BLaER1 (cell line): Measurements from ENCODE around the gene IFNA2.
"Not testable (repeated sequence)": the region's sequence is repeated elsewhere in the genome, so short reads cannot be mapped to it uniquely, and the experiment has no call there.

ENCODE experiments used
- H3K27ac ChIP-seq: shearing (Covaris generic); formaldehyde crosslinking; 2 replicates; pipeline ENCODE4 v1.8.1; 2022
- H3K27me3 ChIP-seq: shearing (Covaris generic); formaldehyde crosslinking; 2 replicates; pipeline ENCODE4 v1.8.1; 2022
- H3K36me3 ChIP-seq: shearing (Covaris generic); formaldehyde crosslinking; 2 replicates; pipeline ENCODE4 v1.8.1; 2022
- H3K4me1 ChIP-seq: shearing (Covaris generic); formaldehyde crosslinking; 2 replicates; pipeline ENCODE4 v1.8.1; 2022
- H3K4me2 ChIP-seq: shearing (Covaris generic); formaldehyde crosslinking; 2 replicates; pipeline ENCODE4 v1.8.1; 2022
- H3K4me3 ChIP-seq: shearing (Covaris generic); formaldehyde crosslinking; 2 replicates; pipeline ENCODE4 v1.8.1; 2022
- H3K9ac ChIP-seq: shearing (Covaris generic); formaldehyde crosslinking; 2 replicates; pipeline ENCODE4 v1.8.1; 2022
- H3K9me3 ChIP-seq: shearing (Covaris generic); formaldehyde crosslinking; 2 replicates; pipeline ENCODE4 v1.8.1; 2022
- H4K20me1 ChIP-seq: shearing (Covaris generic); formaldehyde crosslinking; 2 replicates; pipeline ENCODE4 v1.8.1; 2022
- Cebpa-rat ChIP-seq: shearing (Covaris generic); IDR thresholded peaks from 2 replicates; pipeline ENCODE4 v1.8.1; 2022

IFNA2 gene

GRCh38 chr9:21385131-21385670, at the start of gene IFNA2:
Gene IFNA2, minus strand, starts transcription at chr9:21385398. Its CDS starts 69 bp downstream, at chr9:21385329.
- no peak for TF ChIP-seq Cebpa-rat
- peaks cover 28% of the 10 kb centered on the region for H3K4me1 ChIP-seq
- H4K20me1 ChIP-seq, result no peaks in the 10 kb centered on the region
- H3K9me3 ChIP-seq, result no peaks in the 10 kb centered on the region
- no peak within 1 kb of the TSS for H3K4me3 ChIP-seq
- no peak within 1 kb of the TSS for H3K9ac ChIP-seq
- H3K27me3 ChIP-seq, result no peaks in the 10 kb centered on the region
- no peak within 1 kb of the TSS for H3K27ac ChIP-seq
- H3K36me3 ChIP-seq, result no peaks in the 10 kb centered on the region
- H3K4me2 ChIP-seq, result peak within 1 kb of the TSS; percentile 51

- not testable (repeated sequence) for H3K9ac ChIP-seq, H3K27me3 ChIP-seq, H3K4me2 ChIP-seq, H4K20me1 ChIP-seq, H3K4me1 ChIP-seq, H3K36me3 ChIP-seq, H3K27ac ChIP-seq, H3K4me3 ChIP-seq, H3K9me3 ChIP-seq
These were observed 49.8 kb upstream of the IFNA2 start for GRCh38 chr9:21435015-21435383.

GRCh38 chr9:21434202-21435014, 49.2 kb upstream of the IFNA2 start:
- Histone ChIP-seq H3K4me3 (no peak overlapping the region), H3K9me3 (no peaks in the 10 kb centered on the region), H3K27ac (no peak overlapping the region), H3K4me1 (no peaks in the 10 kb centered on the region), H4K20me1 (no peaks in the 10 kb centered on the region), H3K9ac (no peak overlapping the region), H3K4me2 (no peak overlapping the region), H3K27me3 (no peaks in the 10 kb centered on the region), H3K36me3 (no peaks in the 10 kb centered on the region)
- no peak for TF ChIP-seq Cebpa-rat

- Histone ChIP-seq H3K4me1 (no peaks in the 10 kb centered on the region), H3K4me3 (no peak overlapping the region), H3K9me3 (no peaks in the 10 kb centered on the region), H3K27me3 (no peaks in the 10 kb centered on the region), H3K9ac (no peak overlapping the region), H3K27ac (no peak overlapping the region), H3K36me3 (no peaks in the 10 kb centered on the region), H3K4me2 (no peak overlapping the region), H4K20me1 (no peaks in the 10 kb centered on the region)
- no peak for TF ChIP-seq Cebpa-rat
These were observed 47.7 kb upstream of the IFNA2 start for GRCh38 chr9:21432672-21433425.

GRCh38 chr9:21429191-21429590, 44.0 kb upstream of the IFNA2 start:
- Histone ChIP-seq H3K4me3 (no peak overlapping the region), H4K20me1 (no peaks in the 10 kb centered on the region), H3K9ac (no peak overlapping the region), H3K9me3 (peaks cover 3% of the 10 kb centered on the region; the same call in 1 of the 2 replicates), H3K4me1 (no peaks in the 10 kb centered on the region), H3K27me3 (no peaks in the 10 kb centered on the region), H3K4me2 (no peak overlapping the region), H3K27ac (no peak overlapping the region), H3K36me3 (no peaks in the 10 kb centered on the region)
- no peak for TF ChIP-seq Cebpa-rat

- no peak overlapping the region for H3K9ac ChIP-seq
- H3K4me2 ChIP-seq, result no peak overlapping the region
- H3K27me3 ChIP-seq, result no peaks in the 10 kb centered on the region
- H3K27ac ChIP-seq, result no peak overlapping the region
- H3K36me3 ChIP-seq, result no peaks in the 10 kb centered on the region
- H3K4me3 ChIP-seq, result no peak overlapping the region
- no peaks in the 10 kb centered on the region for H4K20me1 ChIP-seq
- H3K9me3 ChIP-seq, result peaks cover 6% of the 10 kb centered on the region; the same call in 1 of the 2 replicates
- TF ChIP-seq Cebpa-rat, result no peak
- H3K4me1 ChIP-seq, result no peaks in the 10 kb centered on the region
These were observed 43.0 kb upstream of the IFNA2 start for GRCh38 chr9:21428235-21428634.

- no peak overlapping the region for H3K4me2 ChIP-seq
- TF ChIP-seq Cebpa-rat, result no peak
- no peak overlapping the region for H3K4me3 ChIP-seq
- H3K9me3 ChIP-seq, result no peaks in the 10 kb centered on the region
- H3K27ac ChIP-seq, result no peak overlapping the region
- H4K20me1 ChIP-seq, result no peaks in the 10 kb centered on the region
- no peaks in the 10 kb centered on the region for H3K36me3 ChIP-seq
- H3K27me3 ChIP-seq, result no peaks in the 10 kb centered on the region
- peaks cover 66% of the 10 kb centered on the region for H3K4me1 ChIP-seq
- H3K9ac ChIP-seq, result no peak overlapping the region
These were observed 30.5 kb upstream of the IFNA2 start for GRCh38 chr9:21415493-21416267.

- TF ChIP-seq Cebpa-rat, result no peak
- peaks cover 58% of the 10 kb centered on the region for H3K4me1 ChIP-seq
- no peak overlapping the region for H3K4me3 ChIP-seq
- no peak overlapping the region for H3K9ac ChIP-seq
- no peaks in the 10 kb centered on the region for H3K9me3 ChIP-seq
- no peak overlapping the region for H3K27ac ChIP-seq
- H4K20me1 ChIP-seq, result no peaks in the 10 kb centered on the region
- H3K36me3 ChIP-seq, result no peaks in the 10 kb centered on the region
- no peaks in the 10 kb centered on the region for H3K27me3 ChIP-seq
- H3K4me2 ChIP-seq, result peak overlapping the region; percentile 77
These were observed 29.2 kb upstream of the IFNA2 start for GRCh38 chr9:21414220-21414940.

- no peaks in the 10 kb centered on the region for H4K20me1 ChIP-seq
- H3K4me3 ChIP-seq, result no peak overlapping the region
- peak overlapping the region; percentile 77 for H3K4me2 ChIP-seq
- H3K9me3 ChIP-seq, result no peaks in the 10 kb centered on the region
- no peaks in the 10 kb centered on the region for H3K36me3 ChIP-seq
- H3K9ac ChIP-seq, result no peak overlapping the region
- H3K27me3 ChIP-seq, result no peaks in the 10 kb centered on the region
- peaks cover 57% of the 10 kb centered on the region for H3K4me1 ChIP-seq
- no peak for TF ChIP-seq Cebpa-rat
- H3K27ac ChIP-seq, result no peak overlapping the region
These were observed 28.4 kb upstream of the IFNA2 start for GRCh38 chr9:21413624-21414023.
